Astrocyte of the spinal cord (primary cell): ENCODE measurements around the gene CIDEA.

Source experiments
- DNase-seq: peaks from one replicate; pipeline ENCODE4 v3.0.0; 2011; ENCODE audit warnings: low read depth, low spot score
- H3K4me3 ChIP-seq: 2 replicates; pipeline ENCODE4 v1.5.1; 2011; ENCODE audit warnings: low read depth, mild to moderate bottlenecking, low read length, moderate library complexity
- in situ Hi-C: cut with HindIII; loops from 2 replicates; pipeline ENCODE4 v1.10.0; 2017; ENCODE audit warnings: low sequenced_read_pairs
- TF ChIP-seq, protein P1 (sequence below): IDR thresholded peaks from 2 replicates; pipeline ENCODE4 v1.5.1; 2012; ENCODE audit warnings: low read depth, mild to moderate bottlenecking, low read length, inconsistent platforms

CIDEA gene

DNA sequence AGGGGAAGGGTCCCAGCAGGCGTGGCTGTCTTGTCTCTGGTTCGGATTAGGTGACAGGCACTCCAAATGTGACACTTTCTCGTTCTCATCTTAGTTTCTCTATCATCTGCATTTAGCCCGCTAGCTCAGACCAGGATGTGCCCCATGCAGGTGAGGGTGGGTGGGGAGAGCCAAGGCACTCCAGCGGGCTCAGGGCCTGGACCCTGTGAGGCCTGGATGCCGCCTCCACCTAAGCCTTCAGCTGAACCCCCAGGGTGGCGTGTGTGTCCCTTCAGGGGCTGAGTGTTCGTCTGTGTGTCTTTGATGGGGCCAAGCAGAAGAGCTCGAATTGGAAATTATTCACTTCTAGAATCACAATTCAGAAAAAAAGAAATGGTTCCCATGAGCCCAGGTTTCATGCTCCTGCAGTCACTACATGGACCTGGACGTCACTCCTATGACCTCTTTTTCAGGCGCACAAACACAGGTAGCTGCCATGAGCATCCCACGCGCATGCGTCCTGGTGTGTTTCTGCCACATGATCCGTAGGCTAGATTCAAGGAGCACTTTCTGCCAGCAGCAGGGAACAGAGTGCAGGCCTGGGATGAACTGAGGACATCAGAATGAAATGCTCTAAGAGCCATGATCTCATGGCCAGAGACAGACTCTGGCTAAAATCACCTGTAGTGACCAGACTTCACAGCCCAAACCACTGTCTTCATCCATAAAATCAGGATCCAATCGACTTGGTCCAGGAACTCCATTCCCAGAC, 25.8 kb downstream of the CIDEA start:
- in situ Hi-C loops, result no loop called here
- DNase-seq, result no peak
- no peak overlapping the region for H3K4me3 ChIP-seq
- TF ChIP-seq, protein P1, sequence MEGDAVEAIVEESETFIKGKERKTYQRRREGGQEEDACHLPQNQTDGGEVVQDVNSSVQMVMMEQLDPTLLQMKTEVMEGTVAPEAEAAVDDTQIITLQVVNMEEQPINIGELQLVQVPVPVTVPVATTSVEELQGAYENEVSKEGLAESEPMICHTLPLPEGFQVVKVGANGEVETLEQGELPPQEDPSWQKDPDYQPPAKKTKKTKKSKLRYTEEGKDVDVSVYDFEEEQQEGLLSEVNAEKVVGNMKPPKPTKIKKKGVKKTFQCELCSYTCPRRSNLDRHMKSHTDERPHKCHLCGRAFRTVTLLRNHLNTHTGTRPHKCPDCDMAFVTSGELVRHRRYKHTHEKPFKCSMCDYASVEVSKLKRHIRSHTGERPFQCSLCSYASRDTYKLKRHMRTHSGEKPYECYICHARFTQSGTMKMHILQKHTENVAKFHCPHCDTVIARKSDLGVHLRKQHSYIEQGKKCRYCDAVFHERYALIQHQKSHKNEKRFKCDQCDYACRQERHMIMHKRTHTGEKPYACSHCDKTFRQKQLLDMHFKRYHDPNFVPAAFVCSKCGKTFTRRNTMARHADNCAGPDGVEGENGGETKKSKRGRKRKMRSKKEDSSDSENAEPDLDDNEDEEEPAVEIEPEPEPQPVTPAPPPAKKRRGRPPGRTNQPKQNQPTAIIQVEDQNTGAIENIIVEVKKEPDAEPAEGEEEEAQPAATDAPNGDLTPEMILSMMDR, result no peak

DNA sequence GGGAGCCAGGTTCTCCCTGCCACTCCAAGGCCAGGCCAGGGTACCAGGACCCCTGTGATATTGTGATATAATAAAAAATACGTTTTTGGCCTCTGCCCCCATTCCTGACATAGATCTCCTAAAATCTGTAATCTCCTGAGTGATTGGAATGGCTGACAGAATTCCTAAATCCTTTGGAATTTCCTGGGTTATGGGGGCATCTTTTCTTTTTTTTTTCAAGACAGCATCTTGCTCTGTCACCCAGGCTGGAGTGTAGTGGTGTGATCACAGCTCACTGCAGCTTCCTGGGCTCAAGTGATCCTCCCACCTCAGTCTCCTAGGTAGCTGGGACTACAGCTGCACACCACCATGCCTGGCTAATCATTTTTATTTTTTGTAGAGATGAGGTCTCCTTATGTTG, 27.7 kb downstream of the CIDEA start:
- TF ChIP-seq, protein P1, result no peak
- H3K4me3 ChIP-seq, result no peak overlapping the region
- no peak for DNase-seq
- in situ Hi-C loops, result no loop called here

DNA sequence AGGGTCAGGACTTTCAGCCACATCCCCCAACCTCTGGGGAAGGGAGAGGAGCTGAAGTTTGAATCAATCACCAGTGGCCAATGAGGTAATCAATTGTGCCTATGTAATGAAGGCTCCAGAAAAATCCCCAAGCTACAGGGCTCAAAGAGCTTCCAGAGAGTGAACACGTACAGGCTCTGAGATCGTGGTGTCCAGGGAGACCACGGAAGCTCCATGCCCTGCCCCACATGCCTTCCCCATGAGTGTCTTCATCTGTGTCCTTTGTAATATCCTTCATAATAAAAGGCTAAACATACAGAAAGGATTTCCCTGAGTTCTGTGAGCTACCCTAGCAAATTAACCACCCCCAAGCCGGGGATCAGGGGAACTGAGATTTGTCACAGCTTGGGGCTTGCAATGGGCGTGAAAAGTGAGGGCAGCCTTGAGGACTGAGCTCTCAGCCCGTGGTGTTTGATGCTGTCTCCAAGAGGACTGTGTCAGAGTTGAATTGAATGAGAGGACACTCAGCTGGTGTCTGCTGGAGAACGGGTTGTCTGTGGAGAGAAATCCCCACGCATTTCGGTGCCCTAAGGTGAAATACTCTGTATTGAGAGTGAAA, 28.4 kb downstream of the CIDEA start:
- in situ Hi-C loops, result no loop called here
- H3K4me3 ChIP-seq, result no peak overlapping the region
- DNase-seq, result peak; percentile 82
- TF ChIP-seq, protein P1, result no peak

DNA sequence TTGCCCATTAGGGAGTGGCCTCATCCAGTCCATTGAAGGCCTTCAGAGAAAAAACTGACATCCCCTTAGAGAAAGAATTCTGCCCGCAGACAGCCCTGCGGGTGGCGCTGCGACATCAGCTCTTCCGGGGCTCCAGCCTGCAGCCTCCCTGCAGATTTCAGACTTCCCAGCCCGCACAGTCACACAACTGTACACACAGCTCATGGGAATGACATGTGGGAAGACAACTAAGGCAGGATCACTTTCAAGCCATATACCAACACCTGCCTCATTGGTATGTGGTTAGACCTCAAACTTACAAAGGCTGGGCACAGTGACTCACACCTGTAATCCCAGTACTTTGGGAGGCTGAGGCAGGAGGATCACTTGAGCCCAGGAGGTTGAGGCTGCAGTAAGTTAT, 29.1 kb downstream of the CIDEA start:
- TF ChIP-seq, protein P1, result peak; percentile 43
- peak; percentile 38 for DNase-seq
- in situ Hi-C loops, result no loop called here
- H3K4me3 ChIP-seq, result no peak overlapping the region

DNA sequence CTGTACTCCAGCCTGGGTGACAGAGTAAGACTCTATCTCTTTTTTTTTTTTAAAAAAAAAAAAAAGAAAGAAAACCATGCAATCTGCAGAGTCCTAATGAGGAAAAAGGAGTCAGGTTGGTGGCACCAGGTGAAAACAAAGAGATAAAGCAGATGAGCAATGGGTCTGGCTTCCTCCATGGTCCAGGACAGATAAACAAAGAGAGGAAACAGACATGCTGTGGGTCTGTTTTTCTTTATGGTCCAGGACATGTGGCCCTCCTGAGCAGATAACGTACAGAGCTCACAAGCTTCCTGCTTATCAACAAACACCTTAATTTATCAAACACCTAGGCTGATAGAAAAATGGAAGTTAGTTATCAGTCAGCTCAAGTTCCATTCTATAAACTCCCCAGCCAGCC, 29.5 kb downstream of the CIDEA start:
- in situ Hi-C loops, result no loop called here
- H3K4me3 ChIP-seq, result no peak overlapping the region
- TF ChIP-seq, protein P1, result no peak
- DNase-seq, result no peak

DNA sequence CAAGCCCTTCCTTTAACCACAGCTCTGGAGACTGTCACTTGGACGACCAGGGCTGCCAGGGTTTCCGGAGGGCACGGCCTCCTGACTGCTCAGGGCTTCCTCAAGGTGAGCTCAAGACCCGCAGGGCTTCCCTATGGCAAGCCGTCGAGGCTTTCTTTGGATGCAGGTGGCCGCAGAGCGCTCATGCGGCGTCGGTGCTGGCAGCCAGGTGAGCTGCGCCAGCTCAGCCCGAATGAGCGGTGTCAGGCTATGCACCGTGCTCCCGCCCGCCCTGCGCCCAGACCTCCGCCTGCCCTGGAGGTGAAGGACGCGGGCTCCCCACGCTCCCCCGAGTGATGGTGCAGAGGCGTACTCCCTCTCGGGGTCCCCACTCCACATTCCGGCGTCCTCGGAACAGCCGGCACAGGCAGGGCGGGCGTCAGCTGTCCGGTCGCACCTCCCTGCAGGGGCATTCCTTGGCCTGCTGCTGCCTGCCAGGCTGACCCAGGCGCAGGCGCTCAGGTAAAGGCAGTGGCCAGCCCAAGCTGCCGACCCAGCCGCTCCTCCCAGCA, 33.0 kb downstream of the CIDEA start:
- TF ChIP-seq, protein P1, result no peak
- DNase-seq, result no peak
- H3K4me3 ChIP-seq, result peak overlapping the region; percentile 49
- in situ Hi-C loops, result no loop called here
